ENCODE measurements around the gene MAMDC2.
A peak's percentile ranks its signal among the peaks of the same experiment; 100 is the strongest.

MAMDC2 gene, protein sequence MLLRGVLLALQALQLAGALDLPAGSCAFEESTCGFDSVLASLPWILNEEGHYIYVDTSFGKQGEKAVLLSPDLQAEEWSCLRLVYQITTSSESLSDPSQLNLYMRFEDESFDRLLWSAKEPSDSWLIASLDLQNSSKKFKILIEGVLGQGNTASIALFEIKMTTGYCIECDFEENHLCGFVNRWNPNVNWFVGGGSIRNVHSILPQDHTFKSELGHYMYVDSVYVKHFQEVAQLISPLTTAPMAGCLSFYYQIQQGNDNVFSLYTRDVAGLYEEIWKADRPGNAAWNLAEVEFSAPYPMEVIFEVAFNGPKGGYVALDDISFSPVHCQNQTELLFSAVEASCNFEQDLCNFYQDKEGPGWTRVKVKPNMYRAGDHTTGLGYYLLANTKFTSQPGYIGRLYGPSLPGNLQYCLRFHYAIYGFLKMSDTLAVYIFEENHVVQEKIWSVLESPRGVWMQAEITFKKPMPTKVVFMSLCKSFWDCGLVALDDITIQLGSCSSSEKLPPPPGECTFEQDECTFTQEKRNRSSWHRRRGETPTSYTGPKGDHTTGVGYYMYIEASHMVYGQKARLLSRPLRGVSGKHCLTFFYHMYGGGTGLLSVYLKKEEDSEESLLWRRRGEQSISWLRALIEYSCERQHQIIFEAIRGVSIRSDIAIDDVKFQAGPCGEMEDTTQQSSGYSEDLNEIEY

DNA sequence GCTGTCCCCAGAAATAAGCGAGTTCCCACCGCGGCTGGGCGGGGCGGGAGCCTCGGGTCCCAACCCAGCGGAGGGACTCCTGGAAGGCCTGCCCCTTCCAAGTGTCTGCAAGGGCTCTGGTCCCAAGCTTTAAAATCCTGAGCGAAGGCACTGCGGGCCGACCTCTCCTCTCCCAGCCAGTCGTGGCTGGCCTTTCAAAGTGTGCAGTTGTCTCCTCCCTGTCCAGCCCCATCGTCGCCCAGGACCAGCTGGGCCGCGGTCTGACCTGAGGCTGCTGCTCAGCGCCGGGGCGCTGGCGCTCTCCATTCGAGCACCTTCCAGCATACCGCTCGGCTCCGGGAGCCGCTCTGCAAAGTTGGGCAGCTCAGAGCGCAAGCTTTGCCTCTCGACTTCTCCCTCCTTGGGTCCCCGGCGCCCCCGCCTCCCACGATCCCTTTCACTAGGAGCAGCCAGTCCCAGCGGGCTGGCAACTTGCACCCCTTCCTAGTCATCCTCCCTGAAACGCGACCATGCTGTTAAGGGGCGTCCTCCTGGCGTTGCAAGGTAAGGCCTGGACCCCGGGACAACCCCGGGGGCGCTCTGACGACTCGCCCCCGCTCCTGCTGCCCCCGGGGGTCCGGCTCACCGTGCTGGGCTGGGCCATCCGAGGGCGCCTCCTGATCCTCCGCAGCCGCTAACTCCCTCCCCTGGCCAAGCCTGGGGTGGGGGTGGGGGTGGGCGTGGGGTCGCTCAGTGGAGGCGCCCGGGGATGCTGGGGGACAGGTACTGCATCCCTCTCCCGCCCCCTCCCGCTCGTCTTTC, at the start of gene MAMDC2:
TSS of gene MAMDC2 (plus strand) at position 160 of the 801 bp plus-strand sequence. CDS start at position 510, 350 bp downstream.
- DNase-seq: no peak

DNA sequence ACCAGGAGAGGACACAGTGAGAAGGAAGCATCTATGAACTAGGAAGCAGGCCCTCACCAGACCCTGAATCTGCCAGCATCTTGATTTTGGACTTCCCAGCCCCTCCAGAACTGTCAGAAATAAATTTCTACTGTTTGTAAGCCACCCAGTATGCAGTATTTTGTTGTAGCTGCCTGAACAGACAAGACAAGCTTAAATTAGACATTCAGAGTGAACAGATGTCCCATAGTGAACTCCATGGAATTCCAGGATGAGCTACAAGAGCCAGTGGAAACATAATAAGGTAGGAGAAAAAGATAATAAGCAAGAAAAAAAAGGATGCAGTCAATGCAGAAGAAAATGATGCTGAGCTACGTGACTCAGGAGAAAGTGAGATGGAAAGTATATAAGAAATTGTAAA, 47.8 kb upstream of the MAMDC2 start:
- DNase-seq: no peak

DNA sequence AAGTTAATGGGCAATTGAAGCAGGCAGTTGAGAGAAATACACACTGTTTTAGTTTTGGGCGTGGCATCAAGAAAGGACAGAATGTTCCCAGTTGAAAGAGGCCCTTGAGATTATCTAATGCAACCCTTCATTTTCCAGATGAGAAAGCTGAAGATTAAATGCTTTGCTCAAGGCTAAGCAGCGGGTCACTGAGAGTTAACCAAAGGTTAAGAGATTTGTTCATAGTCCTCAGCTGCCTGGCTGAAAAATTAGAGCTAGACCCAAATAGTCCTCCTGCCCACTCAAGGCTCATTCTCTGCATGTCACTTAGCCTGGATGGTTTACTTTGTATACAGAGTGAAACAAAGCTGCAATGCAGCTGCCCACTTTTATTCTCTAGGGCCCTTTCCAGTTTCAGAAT, 46.7 kb upstream of the MAMDC2 start:
- peak; percentile 28 for DNase-seq

DNA sequence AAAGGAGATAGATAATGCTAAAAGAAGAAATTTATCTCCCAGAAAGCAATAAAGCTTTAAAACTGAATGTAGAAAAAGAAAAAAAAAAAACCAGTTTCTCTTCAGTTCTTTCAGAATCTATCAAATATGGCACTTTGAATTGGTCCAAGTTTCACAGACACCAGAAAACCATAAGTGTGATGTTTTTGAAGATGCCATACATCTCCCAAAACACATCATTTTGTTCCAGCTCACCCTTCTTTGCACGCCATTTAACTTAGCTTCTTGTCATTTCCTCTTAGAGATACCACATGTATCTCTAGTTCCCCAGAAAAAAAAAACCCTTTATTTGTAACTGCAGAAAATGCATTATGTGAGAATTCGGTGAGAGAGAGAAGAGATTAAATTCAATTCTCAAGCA, 46.1 kb upstream of the MAMDC2 start:
- DNase-seq: no peak

DNA sequence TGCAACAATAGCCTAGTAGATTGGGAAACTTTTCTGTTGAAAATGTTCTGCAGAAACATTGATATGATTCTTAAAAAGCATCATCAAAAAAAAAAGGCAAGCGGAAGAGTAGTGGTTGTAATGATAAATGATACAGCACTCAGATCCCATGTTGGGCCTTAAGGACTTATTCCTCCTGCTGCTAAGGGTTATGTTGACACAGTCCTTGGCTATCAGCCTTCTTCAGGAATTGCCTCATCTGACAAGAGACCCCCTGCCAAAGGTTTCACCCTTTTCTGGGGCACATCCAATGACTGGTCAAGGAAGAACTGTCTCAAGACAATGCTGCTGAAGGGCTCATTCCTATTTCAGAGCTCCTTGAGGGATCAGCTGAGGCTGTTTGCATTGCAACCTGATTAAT, 44.3 kb upstream of the MAMDC2 start:
- DNase-seq: no peak

DNA sequence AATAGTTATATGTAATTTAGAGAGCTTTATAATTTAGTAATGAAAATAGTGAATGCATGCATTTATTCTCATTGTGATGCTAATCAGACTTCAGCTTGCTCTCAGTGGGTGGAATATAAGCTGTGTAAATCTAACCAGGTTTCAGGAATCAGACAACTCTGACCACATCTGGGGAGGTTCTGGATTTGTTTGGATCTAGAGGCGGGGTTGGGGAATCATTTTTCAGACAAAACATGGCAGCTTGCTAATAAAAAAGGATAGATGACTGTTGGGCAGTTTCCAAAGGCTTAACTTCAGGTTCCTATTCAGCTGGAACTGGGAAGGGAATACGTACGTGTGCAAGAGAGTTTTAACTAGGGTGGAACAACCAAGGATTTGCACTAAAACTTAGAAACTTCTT, 43.2 kb upstream of the MAMDC2 start:
- no peak for DNase-seq

DNA sequence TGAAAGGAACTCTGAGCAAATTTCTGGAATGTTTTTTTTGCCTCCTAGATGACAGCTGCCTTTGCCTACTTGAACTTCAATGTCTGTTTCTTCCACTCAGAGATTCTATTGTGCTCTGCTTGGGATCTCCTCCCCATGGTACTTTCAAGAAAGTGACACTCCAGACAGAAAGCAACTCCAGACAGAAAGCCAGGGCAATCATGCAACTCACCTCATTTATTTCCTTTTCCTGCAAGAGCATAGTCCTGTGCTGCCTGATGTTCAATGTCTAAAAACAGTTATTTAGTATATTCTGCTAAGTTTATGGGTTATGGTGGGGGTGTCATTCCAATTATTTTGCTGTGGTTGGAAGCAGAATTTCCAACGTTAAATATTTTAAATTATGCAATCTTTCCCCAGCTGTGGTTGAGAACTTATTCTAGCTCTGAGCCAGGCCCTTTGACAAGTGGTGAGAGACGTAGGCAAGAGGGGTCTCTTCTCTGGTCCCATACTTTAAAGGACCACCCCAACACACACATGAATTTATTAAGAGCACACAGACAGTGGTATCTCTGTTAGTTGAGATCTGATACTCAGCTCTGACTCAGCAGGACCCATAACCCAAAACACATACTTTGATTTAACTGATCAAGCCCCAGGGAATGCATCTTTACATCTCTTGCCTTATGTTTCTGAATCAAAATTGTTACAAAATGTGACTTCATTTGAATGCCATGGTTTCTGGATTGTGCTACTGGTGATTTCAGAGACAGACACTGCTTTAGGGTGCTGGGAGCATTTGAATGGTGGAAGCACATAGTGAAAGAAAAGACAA, 39.5 kb upstream of the MAMDC2 start:
- DNase-seq: no peak

DNA sequence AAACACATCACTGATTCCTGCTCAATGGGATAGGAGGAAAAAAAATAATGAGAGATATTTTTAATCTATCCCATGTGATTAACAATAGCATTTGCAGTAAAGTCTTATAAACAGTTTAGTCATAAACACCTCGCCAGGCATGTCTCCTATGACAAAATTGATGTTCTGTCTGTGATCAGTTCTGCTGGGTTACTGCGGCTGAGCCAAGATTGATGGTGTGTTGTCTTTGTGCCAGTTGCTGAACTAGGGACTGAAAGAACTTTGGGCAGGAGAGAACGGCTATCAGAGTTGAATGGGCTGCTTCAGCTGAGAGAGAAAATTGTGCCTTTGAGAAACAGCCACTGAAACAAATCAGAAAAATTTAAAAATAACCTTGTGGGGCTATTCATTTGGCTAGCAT, 37.3 kb upstream of the MAMDC2 start:
- DNase-seq: no peak

DNA sequence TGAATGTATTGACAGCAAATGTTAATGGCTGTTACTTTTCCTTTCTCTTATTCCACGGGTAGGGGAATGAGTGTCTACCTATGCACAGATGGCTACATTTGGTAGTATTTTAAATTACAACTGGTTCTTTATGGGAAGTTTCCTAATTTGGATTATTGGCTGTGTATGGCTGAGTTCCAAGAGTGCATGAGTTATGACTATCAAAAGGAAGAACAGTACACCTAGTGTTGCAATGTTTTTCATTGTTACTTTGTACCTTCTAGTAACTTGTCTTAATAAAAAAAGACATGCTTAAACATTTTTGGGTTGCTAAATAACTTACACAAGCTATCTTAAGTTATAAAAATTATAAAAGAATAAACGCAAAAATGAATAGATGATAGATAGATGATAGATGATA, 35.8 kb upstream of the MAMDC2 start:
- no peak for DNase-seq

DNA sequence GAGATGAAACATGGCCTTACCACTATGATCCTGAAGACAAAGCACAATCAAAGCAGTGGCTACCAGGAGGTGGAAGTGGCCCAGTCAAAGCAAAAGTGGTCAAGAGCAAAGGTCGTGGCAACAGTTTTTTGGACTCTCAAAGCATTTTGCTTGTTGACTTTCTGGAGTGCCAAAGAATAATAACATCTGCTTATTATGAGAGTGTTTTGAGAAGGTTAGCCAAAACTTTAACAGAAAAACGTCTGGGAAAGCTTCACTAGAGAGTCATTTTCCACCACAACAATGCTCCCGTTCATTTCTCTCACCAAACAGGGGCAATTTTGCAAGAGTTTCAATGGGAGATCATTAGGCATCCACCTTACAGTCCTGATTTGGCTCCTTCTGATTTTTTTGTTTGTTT, 33.6 kb upstream of the MAMDC2 start:
- DNase-seq: no peak

DNA sequence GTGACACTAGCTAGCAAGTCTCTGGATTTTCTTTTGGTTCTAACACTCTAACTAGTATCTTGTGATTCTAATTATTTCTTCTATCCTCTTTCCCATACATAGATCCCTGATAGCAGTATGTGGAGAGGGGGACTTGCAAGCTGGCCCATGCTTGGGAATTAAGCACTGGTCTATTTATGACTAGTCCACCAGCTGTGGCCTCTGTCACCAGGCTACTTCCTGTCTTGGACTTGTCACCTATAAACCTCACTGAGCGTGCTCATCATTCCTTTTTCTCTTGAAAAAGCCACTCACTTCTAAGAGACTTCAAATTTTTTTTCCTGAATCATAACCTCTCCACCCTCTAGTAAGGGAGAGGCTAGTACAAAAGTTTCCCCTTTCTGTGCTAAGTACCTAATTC, 32.3 kb upstream of the MAMDC2 start:
- DNase-seq: no peak

DNA sequence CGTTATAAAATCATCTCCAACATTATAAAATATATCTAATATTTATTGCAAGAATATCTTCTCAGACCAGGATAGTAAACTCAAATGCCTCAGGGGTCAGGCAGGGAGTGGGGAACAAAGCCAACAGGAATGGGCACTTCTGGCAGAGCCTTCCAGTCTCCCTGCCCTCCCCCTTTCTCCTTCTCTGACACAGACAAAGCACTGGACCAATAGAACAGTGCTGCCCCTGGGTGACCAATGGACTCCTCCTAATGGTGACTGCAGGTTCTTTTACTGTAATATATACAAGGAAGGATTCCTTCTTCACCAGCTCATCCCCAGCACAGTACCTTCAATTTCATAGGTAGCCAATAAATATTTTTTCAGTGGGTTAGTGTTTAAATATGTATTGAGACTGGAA, 31.1 kb upstream of the MAMDC2 start:
- no peak for DNase-seq

DNA sequence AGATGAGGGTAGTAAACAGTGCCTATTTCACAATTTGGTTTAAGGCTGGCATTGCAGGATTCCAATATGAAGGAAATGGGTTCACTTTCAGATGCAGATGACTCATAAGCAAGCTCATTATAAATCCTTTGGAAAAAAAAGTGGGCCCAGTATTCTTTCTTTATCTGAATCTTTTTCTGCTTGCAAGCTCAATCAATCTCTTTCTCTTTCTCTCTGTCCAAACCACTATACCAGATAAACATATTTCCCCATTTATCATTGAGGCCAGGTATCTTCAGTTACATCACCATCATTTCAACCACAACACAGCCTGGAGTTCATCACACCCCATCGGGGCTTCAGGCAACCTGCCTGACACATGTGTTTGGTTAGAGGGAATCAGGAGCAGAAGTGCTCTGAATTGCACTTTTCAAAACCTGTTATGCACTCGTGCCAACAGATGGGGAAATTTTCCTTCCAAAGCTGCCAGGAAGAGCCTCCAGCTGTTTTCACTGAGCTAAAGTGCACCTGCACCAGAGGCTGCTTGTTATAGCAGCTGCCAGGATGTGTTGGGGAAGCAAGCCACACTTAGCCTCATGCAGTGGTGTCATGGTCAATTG, 30.0 kb upstream of the MAMDC2 start:
- DNase-seq: no peak

DNA sequence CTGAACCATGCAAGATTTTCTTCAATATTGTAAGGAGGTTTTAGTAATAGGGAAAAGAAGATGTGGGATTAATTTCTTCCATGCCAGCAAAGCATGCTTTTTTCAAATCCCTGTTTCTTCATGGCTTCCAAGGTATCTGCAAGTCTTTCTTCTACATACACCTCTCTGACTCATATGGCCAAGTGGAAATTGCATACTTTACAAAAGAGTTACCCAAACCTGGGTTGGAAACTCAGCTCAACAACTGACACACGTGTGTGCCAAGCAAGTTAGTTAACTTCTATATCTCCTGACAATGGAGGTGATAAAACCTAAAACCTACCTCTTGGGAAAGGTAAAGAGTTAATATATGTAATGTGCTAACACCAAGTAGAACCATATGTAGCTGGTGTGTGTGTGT, 28.5 kb upstream of the MAMDC2 start:
- DNase-seq: no peak

DNA sequence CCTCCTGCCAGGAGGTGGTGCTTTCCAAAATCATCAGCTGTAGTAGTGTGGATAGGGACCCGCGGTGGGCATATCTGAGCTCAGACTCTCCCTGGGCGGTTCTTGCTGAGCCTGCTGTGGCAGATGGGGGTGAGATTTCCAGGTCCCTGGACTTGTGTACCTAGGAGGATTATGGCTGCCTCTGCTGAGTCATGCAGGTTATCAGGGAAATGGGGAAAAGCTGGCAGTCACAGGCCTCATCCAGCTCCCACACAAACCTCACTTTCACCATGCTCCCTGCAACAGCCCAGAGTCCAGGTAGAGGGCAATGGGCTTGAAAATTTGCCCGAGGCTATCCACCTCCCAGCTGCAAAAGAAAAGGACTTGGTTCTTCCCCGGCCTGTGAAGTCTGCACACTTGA, 23.4 kb upstream of the MAMDC2 start:
- DNase-seq: no peak

DNA sequence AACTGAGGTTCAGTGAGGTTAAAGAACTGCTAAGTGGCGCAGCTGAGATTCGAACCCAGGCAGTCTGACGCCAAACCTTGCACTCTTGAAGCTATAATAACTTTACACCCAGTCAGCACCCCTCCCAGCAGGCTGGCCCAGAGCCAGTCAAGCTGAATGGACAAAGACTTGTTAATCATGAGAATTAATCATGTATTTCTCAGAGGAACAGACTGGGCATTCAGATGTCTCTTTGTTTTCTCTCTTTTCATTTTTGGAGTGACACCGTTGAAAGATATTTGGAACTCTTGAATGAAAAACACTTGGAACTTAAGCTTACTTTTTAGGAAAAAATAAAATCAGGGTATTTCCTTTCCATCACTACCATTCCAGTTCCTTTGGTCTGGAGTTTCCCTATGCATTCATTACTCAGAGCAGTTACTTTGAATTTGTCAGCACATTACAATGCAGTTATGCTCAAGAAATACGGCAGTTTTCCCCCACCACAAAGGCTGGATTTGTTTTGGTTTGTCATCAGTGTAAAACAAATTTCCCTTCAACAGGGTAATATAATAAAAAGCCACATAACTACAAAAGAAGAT, 22.6 kb upstream of the MAMDC2 start:
- no peak for DNase-seq

DNA sequence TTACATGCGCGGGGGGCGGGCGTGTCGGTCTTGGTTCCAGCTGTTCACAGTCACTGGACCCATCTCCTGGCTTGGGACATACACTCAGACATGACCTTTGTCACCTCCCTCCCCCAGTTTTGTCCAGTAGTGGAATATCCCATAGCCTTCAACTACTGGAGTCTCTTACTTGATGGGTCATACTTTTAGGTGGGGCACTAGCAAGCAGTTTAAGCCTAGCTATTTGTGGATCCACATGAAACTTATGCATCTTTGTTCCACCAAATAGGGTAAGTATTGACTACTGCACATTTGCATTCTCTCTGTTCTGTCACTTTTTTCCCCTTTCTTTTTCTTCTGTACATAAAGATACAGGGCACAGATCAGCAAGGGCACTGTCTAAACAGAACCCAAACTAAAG, 15.4 kb upstream of the MAMDC2 start:
- DNase-seq: no peak

DNA sequence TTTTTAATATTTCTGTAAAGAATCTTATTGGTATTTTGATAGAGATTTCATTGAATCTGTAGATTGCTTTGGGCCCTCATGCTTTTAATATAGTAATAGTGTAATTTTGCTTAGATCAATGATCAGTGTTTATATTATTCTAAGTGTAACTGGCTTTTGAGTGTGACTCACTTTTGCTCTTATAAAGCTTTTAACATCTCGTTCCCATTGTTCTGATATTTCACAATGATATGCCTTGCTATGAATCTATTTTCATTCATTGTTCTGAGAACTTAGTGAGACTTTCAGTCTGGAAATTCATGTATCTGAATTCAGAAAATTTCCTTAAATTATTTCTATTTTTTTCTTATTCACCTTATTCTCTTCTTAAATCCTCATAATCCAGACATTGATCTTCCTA, 13.5 kb upstream of the MAMDC2 start:
- no peak for DNase-seq

DNA sequence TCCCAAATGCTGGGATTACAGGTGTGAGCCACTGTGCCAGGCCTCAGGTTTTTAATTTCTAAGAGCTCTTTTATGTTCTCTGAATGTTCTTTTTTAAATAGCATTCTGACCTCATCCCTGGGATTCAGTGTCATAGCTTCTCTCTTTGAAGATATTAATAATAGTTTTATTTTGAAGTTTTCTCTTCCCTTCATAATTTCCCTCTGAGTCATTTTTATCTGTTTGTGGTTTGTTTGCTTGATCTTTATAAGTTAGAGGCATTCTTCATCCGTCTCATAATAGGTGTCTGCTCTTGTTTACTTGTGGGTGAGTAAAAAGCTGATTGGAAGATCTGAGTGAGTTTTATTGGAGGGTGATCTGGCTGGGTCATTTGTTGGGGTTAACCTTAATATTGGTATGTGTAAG, 12.5 kb upstream of the MAMDC2 start:
- no peak for DNase-seq

DNA sequence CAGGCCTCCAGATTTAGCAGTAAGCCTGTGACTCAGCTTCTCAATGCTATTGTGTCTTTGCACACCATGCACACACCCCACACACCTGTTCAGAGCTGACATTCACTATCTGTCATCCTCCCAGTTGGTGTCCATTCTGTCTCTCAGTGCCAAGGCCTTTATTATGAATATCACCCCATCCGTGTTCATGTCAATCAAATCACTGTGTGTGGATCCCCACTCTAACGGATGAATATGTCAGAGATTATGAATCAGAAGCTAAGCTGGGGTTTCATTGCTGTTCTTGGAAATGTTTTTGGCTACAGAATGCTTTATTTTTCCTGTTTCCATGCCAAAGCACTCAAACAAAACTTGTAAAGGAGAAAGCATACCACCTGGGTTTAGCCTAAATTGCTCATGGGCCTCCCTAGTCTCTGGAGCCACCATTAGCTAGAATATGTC, 9.4 kb upstream of the MAMDC2 start:
- peak; percentile 36 for DNase-seq

DNA sequence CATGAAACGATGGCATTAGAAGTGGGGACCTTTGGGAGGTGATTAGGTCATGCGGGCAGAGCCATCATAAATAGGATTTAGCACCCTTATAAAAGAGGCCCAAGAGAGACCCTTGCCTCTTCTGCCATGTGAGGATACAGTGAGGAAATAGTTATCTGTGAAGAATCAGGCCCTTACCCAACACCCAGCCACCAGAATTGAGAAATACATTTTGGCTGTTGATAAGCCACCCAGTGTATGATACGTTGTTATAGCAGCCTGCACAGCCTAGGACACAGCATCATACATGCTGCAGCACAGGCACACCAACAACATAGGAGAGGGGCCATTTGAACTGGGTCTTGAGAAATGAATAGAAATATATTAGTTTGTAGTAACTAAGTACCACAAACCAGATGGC, 8.0 kb upstream of the MAMDC2 start:
- no peak for DNase-seq

DNA sequence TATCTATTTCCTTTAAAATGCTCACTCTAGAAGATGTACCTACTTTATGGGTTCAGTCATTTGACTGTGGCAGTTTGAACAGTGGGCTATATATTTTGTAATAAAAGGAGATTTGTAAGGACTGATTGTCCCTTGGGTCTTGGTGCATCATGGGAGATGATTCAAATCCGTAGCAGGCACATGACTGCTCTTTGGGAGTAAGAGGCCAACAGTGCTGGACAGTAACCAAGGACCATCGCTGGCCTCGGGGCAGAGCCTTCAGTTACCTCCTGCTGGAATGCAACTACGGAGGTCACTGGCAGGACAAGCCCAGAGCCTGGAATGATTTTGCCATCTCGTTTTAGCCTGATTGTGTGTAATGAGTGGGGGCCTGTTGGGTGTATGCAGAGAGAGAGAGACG, 7.0 kb upstream of the MAMDC2 start:
- no peak for DNase-seq
